A549 (cell line): ENCODE data around the gene PPL.

Source experiments
- CEBPB ChIP-seq, 2 experiments: fragments of >200 bp in 1 of 2; sonication (Bioruptor Twin) in 1 of 2; formaldehyde crosslinking in 1 of 2; IDR thresholded peaks; 2 replicates each; pipeline ENCODE4 v1.6.1; 2012 to 2016
- HOXA7 ChIP-seq: fragments of 250-450 bp; sonication (Bioruptor Pico); IDR thresholded peaks from 2 replicates; pipeline ENCODE4 v1.5.0; 2020; ENCODE audit warnings: mild to moderate bottlenecking, moderate library complexity
- POLR2A ChIP-seq: IDR thresholded peaks from 2 replicates; pipeline ENCODE4 v1.6.1; 2012; ENCODE audit warnings: mild to moderate bottlenecking, low read length
- TF ChIP-seq, protein P1 (sequence below): fragments of >200 bp; sonication (Bioruptor Twin); formaldehyde crosslinking; IDR thresholded peaks from 3 replicates; pipeline ENCODE4 v1.5.1; 2016
- TF ChIP-seq, protein P2 (sequence below): IDR thresholded peaks from 2 replicates; pipeline ENCODE4 v1.6.1; 2012

DNA sequence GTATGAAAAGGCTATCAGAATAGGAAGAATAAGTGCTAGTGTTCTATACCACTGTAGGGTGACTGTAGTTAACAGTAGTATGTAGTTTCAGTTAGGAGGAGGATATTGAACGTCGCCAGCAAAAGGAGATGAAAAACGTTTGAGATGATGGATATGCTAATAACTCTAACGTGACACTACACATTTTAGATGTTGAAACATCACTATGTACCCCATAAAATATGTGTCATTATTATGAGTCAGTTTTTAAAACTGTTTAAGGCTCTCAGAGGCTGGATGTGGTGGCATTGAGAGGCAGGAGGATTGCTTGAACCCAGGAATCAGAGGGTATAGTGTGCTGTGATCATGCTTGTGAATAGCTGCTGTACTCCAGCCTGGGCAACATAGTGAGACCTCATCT, 57.9 kb downstream of the PPL start:
- TF ChIP-seq POLR2A (no peak), CEBPB (IDR thresholded peaks at IDR 0.05) (no peak), HOXA7 (CRISPR knock-in tag) (no peak)
- TF ChIP-seq, protein P1, sequence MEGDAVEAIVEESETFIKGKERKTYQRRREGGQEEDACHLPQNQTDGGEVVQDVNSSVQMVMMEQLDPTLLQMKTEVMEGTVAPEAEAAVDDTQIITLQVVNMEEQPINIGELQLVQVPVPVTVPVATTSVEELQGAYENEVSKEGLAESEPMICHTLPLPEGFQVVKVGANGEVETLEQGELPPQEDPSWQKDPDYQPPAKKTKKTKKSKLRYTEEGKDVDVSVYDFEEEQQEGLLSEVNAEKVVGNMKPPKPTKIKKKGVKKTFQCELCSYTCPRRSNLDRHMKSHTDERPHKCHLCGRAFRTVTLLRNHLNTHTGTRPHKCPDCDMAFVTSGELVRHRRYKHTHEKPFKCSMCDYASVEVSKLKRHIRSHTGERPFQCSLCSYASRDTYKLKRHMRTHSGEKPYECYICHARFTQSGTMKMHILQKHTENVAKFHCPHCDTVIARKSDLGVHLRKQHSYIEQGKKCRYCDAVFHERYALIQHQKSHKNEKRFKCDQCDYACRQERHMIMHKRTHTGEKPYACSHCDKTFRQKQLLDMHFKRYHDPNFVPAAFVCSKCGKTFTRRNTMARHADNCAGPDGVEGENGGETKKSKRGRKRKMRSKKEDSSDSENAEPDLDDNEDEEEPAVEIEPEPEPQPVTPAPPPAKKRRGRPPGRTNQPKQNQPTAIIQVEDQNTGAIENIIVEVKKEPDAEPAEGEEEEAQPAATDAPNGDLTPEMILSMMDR: no peak
- TF ChIP-seq, protein P2, sequence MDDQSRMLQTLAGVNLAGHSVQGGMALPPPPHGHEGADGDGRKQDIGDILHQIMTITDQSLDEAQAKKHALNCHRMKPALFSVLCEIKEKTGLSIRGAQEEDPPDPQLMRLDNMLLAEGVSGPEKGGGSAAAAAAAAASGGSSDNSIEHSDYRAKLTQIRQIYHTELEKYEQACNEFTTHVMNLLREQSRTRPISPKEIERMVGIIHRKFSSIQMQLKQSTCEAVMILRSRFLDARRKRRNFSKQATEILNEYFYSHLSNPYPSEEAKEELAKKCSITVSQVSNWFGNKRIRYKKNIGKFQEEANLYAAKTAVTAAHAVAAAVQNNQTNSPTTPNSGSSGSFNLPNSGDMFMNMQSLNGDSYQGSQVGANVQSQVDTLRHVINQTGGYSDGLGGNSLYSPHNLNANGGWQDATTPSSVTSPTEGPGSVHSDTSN: no peak
